HepG2 (cell line): Measurements from ENCODE around the gene PCNX4. TPM values are rescaled to one million over a fixed set of nuclear protein-coding genes. Genes with fewer than 3 reads are reported as not detected.

Experiments used
- AHDC1 ChIP-seq: sonication (generic); formaldehyde crosslinking; IDR thresholded peaks from 2 replicates; pipeline ENCODE4 v1.5.1; 2020; ENCODE audit warnings: mild to moderate bottlenecking, missing genetic modification reagents, borderline replicate concordance
- DPF2 ChIP-seq: sonication (generic); formaldehyde crosslinking; IDR thresholded peaks from 2 replicates; pipeline ENCODE4 v1.4.0; 2020; ENCODE audit warnings: mild to moderate bottlenecking, low read depth, missing genetic modification reagents, borderline replicate concordance
- E2F5 ChIP-seq: sonication (generic); formaldehyde crosslinking; conservative IDR thresholded peaks from 2 replicates; pipeline ENCODE4 v1.4.0; 2020; ENCODE audit warnings: missing genetic modification reagents
- HNF4G ChIP-seq, 2 experiments: sonication (generic) in 1 of 2; formaldehyde crosslinking in 1 of 2; IDR thresholded peaks; 2 replicates each; pipeline versions ENCODE4 v1.4.0 to v1.6.1; 2011 to 2020; ENCODE audit warnings: borderline replicate concordance in 2 of 2, low read depth in 2 of 2, mild to moderate bottlenecking in 2 of 2, low read length in 1 of 2, missing genetic modification reagents in 1 of 2, moderate library complexity in 1 of 2
- HNRNPH1 ChIP-seq: fragments of 200-400 bp; formaldehyde crosslinking; optimal IDR thresholded peaks from 2 replicates; pipeline ENCODE3; 2017; ENCODE audit warnings: mild to moderate bottlenecking, low read depth, low read length
- HOXA3 ChIP-seq: sonication (generic); formaldehyde crosslinking; IDR thresholded peaks from 2 replicates; pipeline ENCODE4 v1.5.0; 2020; ENCODE audit warnings: missing genetic modification reagents
- KMT2B ChIP-seq: IDR thresholded peaks from 2 replicates; pipeline ENCODE4 v1.6.1; 2016; ENCODE audit warnings: missing genetic modification reagents, missing compliant biosample characterization
- MAFF ChIP-seq: IDR thresholded peaks from 2 replicates; pipeline ENCODE4 v1.6.1; 2011; ENCODE audit warnings: low read depth, low read length, improper control_type of control experiment
- MAX ChIP-seq: IDR thresholded peaks from 2 replicates; pipeline ENCODE4 v1.6.1; 2012; ENCODE audit warnings: inconsistent platforms
- POLR2A ChIP-seq, 2 experiments: IDR thresholded peaks; 2 replicates each; pipeline ENCODE4 v1.6.1; 2011; ENCODE audit warnings: low read depth in 2 of 2, low read length in 2 of 2, mild to moderate bottlenecking in 1 of 2, moderate library complexity in 1 of 2; ENCODE audit not compliant: insufficient read depth in 1 of 2
- SIN3A ChIP-seq: IDR thresholded peaks from 2 replicates; pipeline ENCODE4 v1.6.1; 2011; ENCODE audit warnings: low read depth, mild to moderate bottlenecking, control low read depth, low read length, borderline replicate concordance
- USF2 ChIP-seq, 2 experiments: sonication (generic) in 1 of 2; formaldehyde crosslinking in 1 of 2; IDR thresholded peaks; 2 replicates each; pipeline versions ENCODE4 v1.5.1 to v1.6.1; 2011 to 2020; ENCODE audit warnings: borderline replicate concordance in 1 of 2, low read depth in 1 of 2, low read length in 1 of 2, mild to moderate bottlenecking in 1 of 2, missing genetic modification reagents in 1 of 2, moderate library complexity in 1 of 2
- YEATS4 ChIP-seq: sonication (generic); formaldehyde crosslinking; IDR thresholded peaks from 2 replicates; pipeline ENCODE4 v1.4.0; 2020; ENCODE audit warnings: missing genetic modification reagents, borderline replicate concordance
- ZFY ChIP-seq: sonication (generic); formaldehyde crosslinking; IDR thresholded peaks from 2 replicates; pipeline ENCODE4 v1.4.0; 2020; ENCODE audit warnings: missing genetic modification reagents
- ZMYM4 ChIP-seq: sonication (generic); formaldehyde crosslinking; IDR thresholded peaks from 2 replicates; pipeline ENCODE4 v1.8.1; 2023; ENCODE audit warnings: mild to moderate bottlenecking, missing genetic modification reagents
- ZNF644 ChIP-seq: IDR thresholded peaks from 2 replicates; pipeline ENCODE4 v1.6.1; 2016; ENCODE audit warnings: low read depth
- polyA plus RNA-seq, 8 experiments: library from polyadenylated mRNA; depleted of rRNA in 3 of 8; stranded (reverse) in 7 of 8; unstranded in 1 of 8; fragments of >200 nt; fragmentation: Illumina TruSeq in 4 of 8; extraction: Trizol in 4 of 8; gene quantifications; 2 replicates each; pipeline versions ENCODE4 v1.2.1 to v1.2.3, GENCODE V29; 2011 to 2016; ENCODE audit warnings: low read depth in 4 of 8, missing spikeins in 1 of 8, mixed read lengths in 1 of 8; ENCODE audit not compliant: insufficient read depth in 1 of 8
- total RNA-seq, 5 experiments: library from RNA; depleted of rRNA; stranded (reverse); fragments of >200 nt; fragmentation: Illumina TruSeq; extraction: Trizol; gene quantifications; 2 replicates each; pipeline ENCODE4 v1.2.3, GENCODE V29; 2016; ENCODE audit warnings: low read depth in 1 of 5
- TF ChIP-seq, protein P1 (sequence below): sonication (generic); formaldehyde crosslinking; IDR thresholded peaks from 2 replicates; pipeline ENCODE4 v1.4.0; 2020; ENCODE audit warnings: missing genetic modification reagents; ENCODE audit errors: not compliant biosample characterization

PCNX4 gene
- total and polyA plus RNA-seq, 2 of the 13 experiments (the other 11 are each of a cell fraction or from before 2014, with no cell fraction given): 28.6 to 43.0 TPM

DNA sequence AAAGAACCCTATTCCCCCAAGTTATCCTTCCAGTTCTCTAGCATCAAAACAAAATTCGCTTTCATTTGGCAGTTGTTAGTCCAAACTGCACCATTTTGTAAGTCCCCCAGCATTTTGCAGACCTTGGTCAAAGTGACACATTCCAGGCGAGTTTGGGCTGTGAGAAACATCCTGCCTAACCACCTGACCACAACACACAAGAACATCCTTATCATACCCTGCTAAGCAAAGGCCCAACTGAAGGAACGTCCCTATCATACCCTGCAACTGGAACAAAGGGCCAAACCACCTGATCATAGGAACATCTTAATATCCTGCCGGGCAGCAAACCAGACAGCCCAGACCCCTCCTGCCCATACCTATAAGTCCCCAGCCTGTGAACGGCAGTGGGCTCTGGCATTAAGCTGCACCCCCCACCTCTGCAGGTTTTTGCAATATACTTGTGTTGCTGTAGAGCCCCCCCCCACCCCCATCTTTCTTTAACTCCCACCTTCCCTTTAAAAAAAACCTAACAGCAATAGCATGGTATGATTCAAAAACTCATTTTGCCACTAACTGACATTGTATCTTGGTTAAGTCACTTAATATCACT lies 2.7 kb downstream of the PCNX4 start (continued):
- peak; percentile 62; the same call in 1 of the 2 replicates for TF ChIP-seq AHDC1 (CRISPR knock-in tag)
- no peak for TF ChIP-seq MAFF
- 0 out of 2 replicates have a peak, but pooled peaks have one; percentile 26 for TF ChIP-seq DPF2 (CRISPR knock-in tag)
- TF ChIP-seq ZFY (CRISPR knock-in tag): peak; percentile 42; the same call in 1 of the 2 replicates
- peak; percentile 69; the same call in 1 of the 2 replicates for TF ChIP-seq HNF4G (IDR thresholded peaks at IDR 0.05; ENCODE audit: borderline replicate concordance, low read depth, low read length)
- TF ChIP-seq HNF4G (CRISPR knock-in tag; IDR thresholded peaks at IDR 0.05; ENCODE audit: borderline replicate concordance, low read depth): no peak
- TF ChIP-seq HNRNPH1: no peak
- peak in 1 of 2 experiments; percentile 44; a peak in 2 of 4 replicates for TF ChIP-seq POLR2A (IDR thresholded peaks at IDR 0.05; ENCODE audit: insufficient read depth in 1 of 2, low read depth in 2 of 2, low read length in 2 of 2)
- TF ChIP-seq YEATS4 (CRISPR knock-in tag): peak; percentile 42; the same call in 1 of the 2 replicates
- peak; percentile 48; the same call in 1 of the 2 replicates for TF ChIP-seq KMT2B
- TF ChIP-seq USF2 (IDR thresholded peaks at IDR 0.05; ENCODE audit: low read depth, low read length): peak; percentile 20; the same call in 1 of the 2 replicates
- TF ChIP-seq USF2 (CRISPR knock-in tag; IDR thresholded peaks at IDR 0.05; ENCODE audit: borderline replicate concordance): peak; percentile 30; the same call in 1 of the 2 replicates
- 0 out of 2 replicates have a peak, but pooled peaks have one; percentile 40 for TF ChIP-seq MAX
- peak; percentile 80 for TF ChIP-seq ZNF644 (CRISPR knock-in tag)
- TF ChIP-seq, protein P1, sequence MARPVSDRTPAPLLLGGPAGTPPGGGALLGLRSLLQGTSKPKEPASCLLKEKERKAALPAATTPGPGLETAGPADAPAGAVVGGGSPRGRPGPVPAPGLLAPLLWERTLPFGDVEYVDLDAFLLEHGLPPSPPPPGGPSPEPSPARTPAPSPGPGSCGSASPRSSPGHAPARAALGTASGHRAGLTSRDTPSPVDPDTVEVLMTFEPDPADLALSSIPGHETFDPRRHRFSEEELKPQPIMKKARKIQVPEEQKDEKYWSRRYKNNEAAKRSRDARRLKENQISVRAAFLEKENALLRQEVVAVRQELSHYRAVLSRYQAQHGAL (CRISPR knock-in tag): no peak
- peak; percentile 25; the same call in 1 of the 2 replicates for TF ChIP-seq ZMYM4 (CRISPR knock-in tag)
- TF ChIP-seq SIN3A: peak; percentile 67; the same call in 1 of the 2 replicates
- peak; percentile 67 for TF ChIP-seq HOXA3
- no peak for TF ChIP-seq E2F5 (CRISPR knock-in tag)
